ENCODE data around the gene ZDHHC20. TPM values are rescaled to one million over a fixed set of nuclear protein-coding genes. Genes with fewer than 3 reads are reported as not detected.

ZDHHC20 gene
- total and polyA plus RNA-seq, 2 of the 4 experiments (the other 2 are of a cell fraction): 16.1 to 72.4 TPM

DNA sequence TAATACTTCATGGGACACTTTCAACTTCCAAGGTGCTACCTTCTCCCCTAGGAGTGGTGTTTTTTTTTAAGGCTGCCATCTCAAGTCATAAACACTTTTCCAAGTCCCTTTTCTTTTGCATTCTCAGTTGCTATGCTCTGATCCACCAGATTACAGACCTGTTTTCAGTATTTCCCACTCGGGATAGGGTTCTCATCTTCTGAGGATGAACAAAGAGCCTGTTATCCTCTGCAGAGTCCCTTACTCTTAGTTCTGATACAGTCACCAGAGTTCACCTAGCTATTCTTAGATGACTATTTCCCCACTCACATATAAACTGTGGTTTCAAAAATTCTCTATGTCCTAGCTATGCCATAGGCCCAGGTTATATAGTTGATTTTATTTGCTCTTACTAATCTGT, 15.9 kb downstream of the ZDHHC20 start:
- Histone ChIP-seq H4K91ac (ENCODE audit: insufficient read depth, low read depth, low read length) (no peak overlapping the region), H3K4me2 (ENCODE audit: low read depth, low read length) (no peak overlapping the region), H2AK9ac (replicated peaks; ENCODE audit: low read depth, low read length, poor library complexity) (no peak overlapping the region), H3K79me1 (ENCODE audit: low read depth in 1 of 2, low read length in 2 of 2) (peaks cover 18 to 21% of the 10 kb centered on the region in 2 experiments; a peak in 3 of 4 replicates), H2BK5ac (ENCODE audit: low read depth, low read length, poor library complexity, severe bottlenecking) (no peak overlapping the region), H2AK5ac (ENCODE audit: low read depth, low read length) (no peak overlapping the region), H3K14ac (replicated peaks; ENCODE audit: low read depth, low read length) (no peak overlapping the region), H2BK120ac (ENCODE audit: low read depth, low read length) (no peak overlapping the region), H4K8ac (ENCODE audit: low read depth in 2 of 2, low read length in 2 of 2) (no peak overlapping the region), H3K27me3 (ENCODE audit: control insufficient read depth, insufficient read depth, low read length) (no peaks in the 10 kb centered on the region), H3K9me3 (ENCODE audit: control insufficient read depth, insufficient read depth, low read length) (peaks cover 2% of the 10 kb centered on the region; the same call in 1 of the 2 replicates), H3K27ac (ENCODE audit: insufficient read depth, low read length) (no peak overlapping the region), H3K18ac (ENCODE audit: low read depth, low read length) (no peak overlapping the region), H2BK20ac (ENCODE audit: low read depth, low read length) (no peak overlapping the region), H3K9ac (ENCODE audit: low read depth, low read length) (no peak overlapping the region), H3K4me3 (ENCODE audit: insufficient read depth, low read depth, low read length) (no peak overlapping the region), H4K20me1 (ENCODE audit: insufficient read depth, low read length) (0 out of 2 replicates have a peak, but pooled peaks cover 3% of the 10 kb centered on the region), H3K4ac (ENCODE audit: low read depth, low read length) (no peak overlapping the region), H3K36me3 (ENCODE audit: control insufficient read depth, insufficient read depth, low read length) (no peaks in the 10 kb centered on the region), H4K5ac (ENCODE audit: low read depth, low read length) (no peak overlapping the region), H3K23ac (ENCODE audit: low read depth, low read length) (no peak overlapping the region), H2BK15ac (ENCODE audit: low read depth, low read length) (no peak overlapping the region), H3K56ac (ENCODE audit: extremely low read depth, insufficient read depth, low read length) (no peak overlapping the region), H2AFZ (replicated peaks; ENCODE audit: low read length, poor library complexity) (no peak overlapping the region), H3K4me1 (ENCODE audit: control insufficient read depth, insufficient read depth, low read length) (peaks cover 2% of the 10 kb centered on the region; the same call in 1 of the 2 replicates), H3K9me1 (ENCODE audit: insufficient read depth, low read length) (peaks cover 3% of the 10 kb centered on the region; the same call in 1 of the 2 replicates)
- DNase-seq (no peak), ATAC-seq (ENCODE audit: low read depth) (no peak)
- ChIA-PET POLR2A (ENCODE audit: unreplicated experiment) (no interaction called here), CTCF (no interaction called here)
- intact Hi-C loops (cut with micrococcal nuclease): no loop called here
- no TSS peak for BruUV-seq (replicated peaks)
- TF ChIP-seq, protein P1, sequence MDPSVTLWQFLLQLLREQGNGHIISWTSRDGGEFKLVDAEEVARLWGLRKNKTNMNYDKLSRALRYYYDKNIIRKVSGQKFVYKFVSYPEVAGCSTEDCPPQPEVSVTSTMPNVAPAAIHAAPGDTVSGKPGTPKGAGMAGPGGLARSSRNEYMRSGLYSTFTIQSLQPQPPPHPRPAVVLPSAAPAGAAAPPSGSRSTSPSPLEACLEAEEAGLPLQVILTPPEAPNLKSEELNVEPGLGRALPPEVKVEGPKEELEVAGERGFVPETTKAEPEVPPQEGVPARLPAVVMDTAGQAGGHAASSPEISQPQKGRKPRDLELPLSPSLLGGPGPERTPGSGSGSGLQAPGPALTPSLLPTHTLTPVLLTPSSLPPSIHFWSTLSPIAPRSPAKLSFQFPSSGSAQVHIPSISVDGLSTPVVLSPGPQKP (IDR thresholded peaks at IDR 0.05; ENCODE audit: borderline replicate concordance, low read depth, low read length): no peak
- no peak for TF ChIP-seq NFE2L2 (IDR thresholded peaks at IDR 0.05; ENCODE audit: low read depth, low read length)
- no peak for TF ChIP-seq MAFK (IDR thresholded peaks at IDR 0.05; ENCODE audit: low read depth, low read length)
- no peak for TF ChIP-seq USF2 (IDR thresholded peaks at IDR 0.05; ENCODE audit: low read depth, low read length)
- TF ChIP-seq POLR2A (IDR thresholded peaks at IDR 0.05; ENCODE audit: low read depth, low read length): no peak
- no peak for TF ChIP-seq BHLHE40 (IDR thresholded peaks at IDR 0.05; ENCODE audit: low read depth, low read length)
- no peak for TF ChIP-seq RFX5 (IDR thresholded peaks at IDR 0.05; ENCODE audit: low read depth, low read length)
- TF ChIP-seq CHD1 (IDR thresholded peaks at IDR 0.05; ENCODE audit: low read depth, low read length): no peak
- TF ChIP-seq CEBPB (IDR thresholded peaks at IDR 0.05; ENCODE audit: low read depth, low read length): no peak
- no peak for TF ChIP-seq MXI1 (IDR thresholded peaks at IDR 0.05; ENCODE audit: borderline replicate concordance, low read depth, low read length)
- TF ChIP-seq RAD21 (IDR thresholded peaks at IDR 0.05; ENCODE audit: low read length): no peak
- TF ChIP-seq SMC3 (IDR thresholded peaks at IDR 0.05; ENCODE audit: low read depth, low read length): no peak
- no peak for TF ChIP-seq RCOR1 (IDR thresholded peaks at IDR 0.05; ENCODE audit: insufficient replicate concordance, low read length)
- no peak for TF ChIP-seq FOS (IDR thresholded peaks at IDR 0.05; ENCODE audit: low read depth, low read length)
- no peak for TF ChIP-seq CTCF (conservative IDR thresholded peaks at IDR 0.05; ENCODE audit: low read depth, low read length)
- no peak for TF ChIP-seq MAZ (IDR thresholded peaks at IDR 0.05; ENCODE audit: borderline replicate concordance, low read depth, low read length)
- dilution Hi-C loops (cut with HindIII; ENCODE audit: low sequenced_read_pairs, unreplicated experiment): no loop called here
- in situ Hi-C loops (cut with MboI; ENCODE audit: low sequenced_read_pairs): no loop called here
- 100% methylated on average over 1 of the region's 1 CpG; no CpG with 5 or more reads in 1 of the 2 experiments for WGBS, 2 experiments (ENCODE audit: extremely low coverage in 2 of 2, insufficient read length in 1 of 2)
